GM19372 (cell line): ENCODE data around the gene ZNF699.
A peak's percentile ranks its signal among the peaks of the same experiment; 100 is the strongest.
"Not testable (repeated sequence)": the region's sequence is repeated elsewhere in the genome, so short reads cannot be mapped to it uniquely, and the experiment has no call there.

Source experiments
- ATAC-seq: cut with Tn5 transposase; IDR thresholded peaks from one replicate; pipeline ENCODE4 v1.9.1; 2021; ENCODE audit warnings: mild to moderate bottlenecking, low read depth, moderate library complexity; ENCODE audit not compliant: unreplicated experiment

The ZNF699 gene

GRCh38 chr19:9309139-9309973 lies at the start of gene ZNF699:
Gene ZNF699, minus strand, starts transcription at chr19:9309838. Its CDS starts 4,719 bp downstream, at chr19:9305119.
- peak; percentile 89 for ATAC-seq

GRCh38 chr19:9354651-9355050 lies 45.0 kb upstream of the ZNF699 start:
- no peak for ATAC-seq

- no peak for ATAC-seq
These were observed 43.4 kb upstream of the ZNF699 start for GRCh38 chr19:9353011-9353410.

- ATAC-seq = no peak
These were observed 42.9 kb upstream of the ZNF699 start for GRCh38 chr19:9352505-9352904.

GRCh38 chr19:9348671-9349070 lies 39.0 kb upstream of the ZNF699 start:
- no peak for ATAC-seq

- ATAC-seq = no peak
These were observed 38.6 kb upstream of the ZNF699 start for GRCh38 chr19:9348253-9348652.

- ATAC-seq = no peak
These were observed 35.4 kb upstream of the ZNF699 start for GRCh38 chr19:9345005-9345404.

- no peak for ATAC-seq
These were observed 33.1 kb upstream of the ZNF699 start for GRCh38 chr19:9342610-9343304.

GRCh38 chr19:9329999-9330398 lies 20.4 kb upstream of the ZNF699 start:
- ATAC-seq = no peak

- no peak for ATAC-seq
These were observed 14.9 kb upstream of the ZNF699 start for GRCh38 chr19:9324584-9324962.

- ATAC-seq = peak; percentile 96
These were observed 14.4 kb upstream of the ZNF699 start, which contains the start of gene ZNF559 for GRCh38 chr19:9323919-9324583. Gene ZNF559, plus strand, starts transcription at chr19:9324179. Its CDS starts 14,371 bp downstream, at chr19:9338550.

- no peak for ATAC-seq
These were observed 13.9 kb upstream of the ZNF699 start for GRCh38 chr19:9323557-9323918.

- not testable (repeated sequence) for ATAC-seq
These were observed 12.6 kb upstream of the ZNF699 start for GRCh38 chr19:9322201-9322600.

GRCh38 chr19:9321756-9322155 lies 12.1 kb upstream of the ZNF699 start:
- not testable (repeated sequence) for ATAC-seq

GRCh38 chr19:9321338-9321737 lies 11.7 kb upstream of the ZNF699 start:
- no peak for ATAC-seq

- no peak for ATAC-seq
These were observed 4.1 kb upstream of the ZNF699 start for GRCh38 chr19:9313756-9314155.

GRCh38 chr19:9309974-9310446 lies 372 bp upstream of the ZNF699 start:
- ATAC-seq = peak; percentile 61

GRCh38 chr19:9308091-9308770 lies 1.4 kb downstream of the ZNF699 start:
- ATAC-seq = no peak

- no peak for ATAC-seq
These were observed 3.2 kb downstream of the ZNF699 start for GRCh38 chr19:9306443-9306842.

- ATAC-seq = no peak
These were observed 13.3 kb downstream of the ZNF699 start for GRCh38 chr19:9296336-9296735.
